Left ventricle myocardium inferior (tissue), 1 donor: ENCODE data around the gene STX8. TPM values are rescaled to one million over a fixed set of nuclear protein-coding genes. Genes with fewer than 3 reads are reported as not detected.

Experiments
- DNase-seq: peaks from one replicate; pipeline ENCODE4 v3.0.0-alpha.2; 2020
- H3K27ac ChIP-seq: fragments of 200-600 bp; replicated peaks from 2 replicates; pipeline ENCODE4 v1.8.0; 2021
- H3K27me3 ChIP-seq: fragments of 200-600 bp; 2 replicates; pipeline ENCODE4 v1.8.0; 2021; ENCODE audit warnings: low read depth
- H3K36me3 ChIP-seq: fragments of 200-600 bp; 2 replicates; pipeline ENCODE4 v1.8.0; 2021
- H3K4me1 ChIP-seq: fragments of 200-600 bp; 2 replicates; pipeline ENCODE4 v1.8.0; 2021
- H3K4me3 ChIP-seq: fragments of 200-600 bp; 2 replicates; pipeline ENCODE4 v1.8.0; 2021; ENCODE audit warnings: mild to moderate bottlenecking, moderate library complexity
- H3K9me3 ChIP-seq: fragments of 200-600 bp; replicated peaks from 2 replicates; pipeline ENCODE4 v1.8.0; 2021
- CTCF ChIP-seq: fragments of 200-600 bp; IDR thresholded peaks from 2 replicates; pipeline ENCODE4 v1.8.0; 2021; ENCODE audit warnings: antibody characterized with exemption, mild to moderate bottlenecking, borderline replicate concordance
- intact Hi-C: fragments of 100-400 bp; cut with micrococcal nuclease; formaldehyde crosslinking; loops from one replicate; pipeline ENCODE4 v1.11.0; 2022
- total RNA-seq: library from RNA; stranded (reverse); fragmentation: NEBNext Ultra II Directional; extraction: Animal tissue kit (Norgen Biotek cat#: 25700); gene quantifications from one replicate; pipeline ENCODE4 v1.2.1, GENCODE V29; 2021
- donor health status: DM: no; HTN: yes; CAD: no; lungs with severe emphysema.

The STX8 gene
- total RNA-seq, 1 donor from 2014 or later = 61.3 TPM

GRCh38 chr17:9203771-9204425 is 371.7 kb downstream of the STX8 start:
- no peak overlapping the region for H3K27ac ChIP-seq
- TF ChIP-seq CTCF = no peak

GRCh38 chr17:9202532-9202931 is 373.1 kb downstream of the STX8 start:
- Histone ChIP-seq H3K36me3 (no peaks in the 10 kb centered on the region), H3K9me3 (no peaks in the 10 kb centered on the region), H3K27me3 (no peaks in the 10 kb centered on the region), H3K27ac (no peak overlapping the region), H3K4me1 (peaks cover 7% of the 10 kb centered on the region), H3K4me3 (no peak overlapping the region)
- DNase-seq = no peak
- TF ChIP-seq CTCF = no peak
- intact Hi-C loops = no loop called here

More at GRCh38 chr17:9203771-9204425, 371.7 kb downstream of the STX8 start:
- Histone ChIP-seq H3K9me3 (no peaks in the 10 kb centered on the region), H3K4me1 (peaks cover 7% of the 10 kb centered on the region), H3K27me3 (no peaks in the 10 kb centered on the region), H3K36me3 (no peaks in the 10 kb centered on the region), H3K4me3 (no peak overlapping the region)
- DNase-seq = no peak
- intact Hi-C loops = no loop called here

GRCh38 chr17:9200699-9201359 is 374.8 kb downstream of the STX8 start:
- H3K27me3 ChIP-seq = no peaks in the 10 kb centered on the region
- H3K9me3 ChIP-seq = no peaks in the 10 kb centered on the region
- TF ChIP-seq CTCF = no peak
- H3K4me3 ChIP-seq = no peak overlapping the region
- no peak overlapping the region for H3K27ac ChIP-seq
- intact Hi-C loops = no loop called here
- peaks cover 7% of the 10 kb centered on the region for H3K4me1 ChIP-seq
- no peak for DNase-seq
- H3K36me3 ChIP-seq = no peaks in the 10 kb centered on the region

Other genes with a start within 250 kb of the STX8 start
- not detected for gene CFAP52, start 822 bp upstream of the STX8 start, total RNA-seq
- 0.08 TPM for gene USP43, start 69.7 kb upstream of the STX8 start, total RNA-seq
- gene DHRS7C, start 215.8 kb upstream of the STX8 start, total RNA-seq = 3.1 TPM
- gene GSG1L2, start 246.3 kb upstream of the STX8 start, total RNA-seq = not detected